Keratinocyte (primary cell): Measurements from ENCODE around the gene GPR137B. TPM values are rescaled to one million over a fixed set of nuclear protein-coding genes. Genes with fewer than 3 reads are reported as not detected.

Experiments used
- DNase-seq: peaks from one replicate; pipeline ENCODE4 v3.0.0-alpha.2; 2011; ENCODE audit warnings: low read depth, missing footprints, low spot score
- FAIRE-seq: peaks from 2 replicates; lab custom pipeline; 2011; peaks lifted over from hg19 to GRCh38; lab: Jason Lieb, UNC
- H2AFZ ChIP-seq: 2 replicates; pipeline ENCODE4 v1.6.0; 2012; ENCODE audit warnings: low read length, control low read depth, inconsistent platforms; ENCODE audit not compliant: control insufficient read depth
- H3K27ac ChIP-seq: 2 replicates; pipeline ENCODE4 v1.5.1; 2011; ENCODE audit warnings: low read length; ENCODE audit not compliant: control insufficient read depth, insufficient read depth
- H3K27me3 ChIP-seq: 3 replicates; pipeline ENCODE4 v1.6.0; 2011; ENCODE audit warnings: low read length; ENCODE audit not compliant: control insufficient read depth, insufficient read depth; ENCODE audit errors: extremely low read depth
- H3K36me3 ChIP-seq, 2 experiments: 2 replicates in 1 of 2; 3 replicates in 1 of 2; pipeline ENCODE4 v1.5.1; 2011; ENCODE audit warnings: low read length in 2 of 2, mild to moderate bottlenecking in 1 of 2; ENCODE audit not compliant: control insufficient read depth in 2 of 2, insufficient read depth in 2 of 2; ENCODE audit errors: extremely low read depth in 1 of 2
- H3K4me1 ChIP-seq: 3 replicates; pipeline ENCODE4 v1.5.1; 2011; ENCODE audit warnings: low read length; ENCODE audit not compliant: control insufficient read depth, insufficient read depth; ENCODE audit errors: extremely low read depth
- H3K4me2 ChIP-seq: 3 replicates; pipeline ENCODE4 v1.6.0; 2011; ENCODE audit warnings: low read depth, low read length; ENCODE audit not compliant: control insufficient read depth, insufficient read depth; ENCODE audit errors: extremely low read depth
- H3K4me3 ChIP-seq, 3 experiments: fragments of 200-600 bp in 1 of 3; sonication (generic) in 1 of 3; 2 replicates in 2 of 3; 3 replicates in 1 of 3; pipeline ENCODE4 v1.5.1; 2011 to 2016; ENCODE audit warnings: low read length in 3 of 3, mild to moderate bottlenecking in 3 of 3, control low read depth in 2 of 3, inconsistent platforms in 1 of 3, low read depth in 1 of 3, mixed read lengths in 1 of 3, mixed run types in 1 of 3, moderate library complexity in 1 of 3; ENCODE audit not compliant: control insufficient read depth in 2 of 3, insufficient read depth in 2 of 3; ENCODE audit errors: extremely low read depth in 1 of 3
- H3K79me2 ChIP-seq: 2 replicates; pipeline ENCODE4 v1.6.0; 2012; ENCODE audit warnings: low read length; ENCODE audit not compliant: control insufficient read depth, insufficient read depth
- H3K9ac ChIP-seq: 3 replicates; pipeline ENCODE4 v1.6.0; 2011; ENCODE audit warnings: low read length; ENCODE audit not compliant: control insufficient read depth, insufficient read depth; ENCODE audit errors: extremely low read depth
- H3K9me1 ChIP-seq: 3 replicates; pipeline ENCODE4 v1.6.0; 2011; ENCODE audit warnings: low read length; ENCODE audit not compliant: control insufficient read depth, insufficient read depth; ENCODE audit errors: extremely low read depth
- H3K9me3 ChIP-seq: 2 replicates; pipeline ENCODE4 v1.5.1; 2012; ENCODE audit warnings: low read depth, low read length; ENCODE audit not compliant: control insufficient read depth
- H4K20me1 ChIP-seq: 3 replicates; pipeline ENCODE4 v1.6.0; 2011; ENCODE audit warnings: low read length; ENCODE audit not compliant: control insufficient read depth, insufficient read depth; ENCODE audit errors: extremely low read depth
- EZH2 ChIP-seq: IDR thresholded peaks from one replicate; pipeline ENCODE4 v1.6.1; 2012; ENCODE audit warnings: inconsistent platforms, mild to moderate bottlenecking, low read length, moderate library complexity
- dilution Hi-C: fragments of 300-500 bp; cut with MboI; formaldehyde crosslinking; loops from one replicate; pipeline ENCODE4 v1.7.0; 2020; ENCODE audit warnings: low sequenced_read_pairs; ENCODE audit not compliant: extremely low pct_ligation_motif_present
- polyA plus RNA-seq, 5 experiments: library from polyadenylated mRNA; depleted of rRNA in 3 of 5; stranded (reverse) in 3 of 5; stranded (forward) in 1 of 5; unstranded in 1 of 5; fragments of >200 nt; gene quantifications; 1 replicate in 1 of 5; 2 replicates in 3 of 5; 3 replicates in 1 of 5; pipeline versions ENCODE4 v1.2.1 to v1.2.3, GENCODE V29; 2011 to 2012; ENCODE audit warnings: missing spikeins in 2 of 5, low read depth in 1 of 5, low replicate concordance in 1 of 5
- TF ChIP-seq, protein P1 (sequence below), 3 experiments: IDR thresholded peaks in 1 of 3; conservative IDR thresholded peaks in 1 of 3; optimal IDR thresholded peaks in 1 of 3; 2 replicates in 2 of 3; 3 replicates in 1 of 3; pipeline versions ENCODE3 to v1.5.1; 2011; ENCODE audit warnings: low read length in 3 of 3, mild to moderate bottlenecking in 3 of 3, moderate library complexity in 2 of 3, control low read depth in 1 of 3, inconsistent platforms in 1 of 3; ENCODE audit not compliant: insufficient read depth in 2 of 3; ENCODE audit errors: extremely low read depth in 1 of 3

GPR137B gene
- polyA plus RNA-seq, 1 donor (not counting 4 experiments of a cell fraction or from before 2014, with no cell fraction given) = 7.1 TPM

DNA sequence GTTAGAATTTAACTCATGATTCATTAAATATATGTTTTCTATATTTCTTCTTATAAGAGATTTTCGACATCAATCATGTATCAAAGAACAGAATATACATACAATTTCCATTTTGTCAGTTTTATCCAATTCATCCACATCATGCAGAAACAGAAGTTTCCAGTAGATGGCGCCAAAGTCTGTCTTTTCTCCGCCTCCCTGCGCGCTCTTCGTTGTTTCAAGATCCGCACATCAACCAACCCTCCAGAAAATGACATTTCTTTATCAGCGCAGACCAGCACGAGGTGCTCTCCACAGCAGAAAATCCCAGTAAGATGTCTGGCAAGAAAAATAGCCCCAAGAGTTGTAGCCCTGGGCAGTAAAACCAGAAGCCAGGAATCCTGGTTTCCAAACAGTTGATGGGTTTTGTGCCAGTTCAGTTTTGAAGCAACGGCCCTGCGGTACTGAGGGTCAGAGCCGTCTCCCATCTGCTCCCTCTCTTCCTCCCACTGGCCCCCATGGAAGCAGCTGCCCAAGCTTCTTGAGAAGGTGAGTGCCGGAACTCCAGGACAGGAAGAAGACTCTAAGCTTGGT is 38.6 kb upstream of the GPR137B start:
- Histone ChIP-seq H3K4me2 (no peak overlapping the region), H3K4me3 (no peak overlapping the region), H3K9me3 (no peaks in the 10 kb centered on the region), H3K27me3 (peaks cover 6% of the 10 kb centered on the region), H3K9me1 (no peaks in the 10 kb centered on the region), H3K9ac (no peak overlapping the region), H4K20me1 (no peaks in the 10 kb centered on the region), H3K79me2 (no peaks in the 10 kb centered on the region), H3K36me3 (no peaks in the 10 kb centered on the region), H3K27ac (no peak overlapping the region), H3K4me1 (peaks cover 9% of the 10 kb centered on the region), H2AFZ (no peak overlapping the region)
- TF ChIP-seq EZH2 = no peak
- TF ChIP-seq, protein P1, sequence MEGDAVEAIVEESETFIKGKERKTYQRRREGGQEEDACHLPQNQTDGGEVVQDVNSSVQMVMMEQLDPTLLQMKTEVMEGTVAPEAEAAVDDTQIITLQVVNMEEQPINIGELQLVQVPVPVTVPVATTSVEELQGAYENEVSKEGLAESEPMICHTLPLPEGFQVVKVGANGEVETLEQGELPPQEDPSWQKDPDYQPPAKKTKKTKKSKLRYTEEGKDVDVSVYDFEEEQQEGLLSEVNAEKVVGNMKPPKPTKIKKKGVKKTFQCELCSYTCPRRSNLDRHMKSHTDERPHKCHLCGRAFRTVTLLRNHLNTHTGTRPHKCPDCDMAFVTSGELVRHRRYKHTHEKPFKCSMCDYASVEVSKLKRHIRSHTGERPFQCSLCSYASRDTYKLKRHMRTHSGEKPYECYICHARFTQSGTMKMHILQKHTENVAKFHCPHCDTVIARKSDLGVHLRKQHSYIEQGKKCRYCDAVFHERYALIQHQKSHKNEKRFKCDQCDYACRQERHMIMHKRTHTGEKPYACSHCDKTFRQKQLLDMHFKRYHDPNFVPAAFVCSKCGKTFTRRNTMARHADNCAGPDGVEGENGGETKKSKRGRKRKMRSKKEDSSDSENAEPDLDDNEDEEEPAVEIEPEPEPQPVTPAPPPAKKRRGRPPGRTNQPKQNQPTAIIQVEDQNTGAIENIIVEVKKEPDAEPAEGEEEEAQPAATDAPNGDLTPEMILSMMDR (optimal IDR thresholded peaks at IDR 0.05 in 1 of 3, IDR thresholded peaks at IDR 0.05 in 1 of 3, conservative IDR thresholded peaks at IDR 0.05 in 1 of 3; ENCODE audit: extremely low read depth in 1 of 3, insufficient read depth in 2 of 3, low read length in 3 of 3) = peak; percentile 57 to 84 (median 72)
- FAIRE-seq (peak; percentile 61), DNase-seq (no peak)
- dilution Hi-C loops = no loop called here

DNA sequence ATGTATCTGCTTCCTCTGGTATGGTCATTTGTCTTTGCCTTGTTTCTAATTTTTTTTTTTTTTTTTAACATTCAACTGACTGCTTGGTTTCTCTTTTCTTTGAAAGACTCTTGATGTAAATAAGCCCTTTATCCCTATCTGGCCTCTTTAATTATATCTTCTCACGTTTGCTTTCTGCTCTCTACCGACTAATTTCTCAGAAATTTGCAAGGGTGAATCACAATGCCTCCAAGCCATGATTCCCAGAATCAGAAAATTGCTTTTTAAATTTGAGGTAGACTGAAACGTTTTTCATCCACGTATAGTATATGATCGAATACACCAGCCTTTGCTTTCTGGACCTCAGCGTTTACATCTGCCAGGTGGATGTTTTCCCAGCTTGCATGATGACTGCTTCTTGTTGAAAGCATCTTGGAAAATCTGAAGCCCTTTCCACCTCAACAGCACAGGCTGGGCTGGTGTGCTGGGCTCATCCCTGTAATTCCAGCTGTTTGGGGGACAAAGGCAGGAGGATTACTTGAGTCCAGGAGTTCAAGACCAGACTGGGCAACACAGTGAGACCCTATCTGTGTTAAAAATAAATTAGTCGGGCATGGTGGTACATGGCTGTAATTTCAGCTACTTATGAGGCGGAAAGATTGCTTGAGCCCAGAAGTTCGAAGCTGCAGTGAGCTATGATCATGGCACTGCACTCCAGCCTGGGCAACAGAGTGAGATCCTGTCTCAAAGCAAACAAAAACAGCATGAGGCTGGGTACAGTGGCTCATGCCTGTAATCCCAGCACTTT is 35.0 kb upstream of the GPR137B start:
- Histone ChIP-seq H2AFZ (no peak overlapping the region), H4K20me1 (no peaks in the 10 kb centered on the region), H3K4me3 (no peak overlapping the region), H3K4me1 (peaks cover 9% of the 10 kb centered on the region), H3K27ac (no peak overlapping the region), H3K27me3 (no peaks in the 10 kb centered on the region), H3K4me2 (no peak overlapping the region), H3K9ac (no peak overlapping the region), H3K9me3 (no peaks in the 10 kb centered on the region), H3K79me2 (no peaks in the 10 kb centered on the region), H3K36me3 (no peaks in the 10 kb centered on the region), H3K9me1 (no peaks in the 10 kb centered on the region)
- TF ChIP-seq, protein P1 (optimal IDR thresholded peaks at IDR 0.05 in 1 of 3, IDR thresholded peaks at IDR 0.05 in 1 of 3, conservative IDR thresholded peaks at IDR 0.05 in 1 of 3; ENCODE audit: extremely low read depth in 1 of 3, insufficient read depth in 2 of 3, low read length in 3 of 3) = no peak
- TF ChIP-seq EZH2 = no peak
- no peak for DNase-seq
- no peak for FAIRE-seq
- dilution Hi-C loops = no loop called here
